Measurements from ENCODE around the gene PRICKLE1.

GRCh38 chr12:42473130-42473529 lies 116.4 kb downstream of the PRICKLE1 start:
- TF ChIP-seq POLR2A (IDR thresholded peaks at IDR 0.05): no peak
- no peak for TF ChIP-seq CTCF (IDR thresholded peaks at IDR 0.05)

Data from testis (tissue), 2 donors.